ENCODE measurements around the gene GP1BA.

- TF ChIP-seq CTCF (IDR thresholded peaks at IDR 0.05; ENCODE audit: extremely low read depth in 1 of 2, insufficient read depth in 1 of 2, low read depth in 1 of 2, low read length in 2 of 2) = no peak
- no peak for TF ChIP-seq EZH2 (IDR thresholded peaks at IDR 0.05; ENCODE audit: borderline replicate concordance, low read depth, low read length, severe bottlenecking)
- TF ChIP-seq MAX (IDR thresholded peaks at IDR 0.05; ENCODE audit: insufficient read depth, insufficient read length) = no peak
- no peak for TF ChIP-seq POLR2A (IDR thresholded peaks at IDR 0.05; ENCODE audit: low read depth, low read length)
- no peak for TF ChIP-seq POLR2AphosphoS5 (IDR thresholded peaks at IDR 0.05; ENCODE audit: insufficient read depth, low read depth, low read length)
- no peak for TF ChIP-seq MYC (IDR thresholded peaks at IDR 0.05; ENCODE audit: low read depth, low read length)
- TF ChIP-seq GATA2 (IDR thresholded peaks at IDR 0.05; ENCODE audit: insufficient read depth, insufficient read length, low read depth, low read length) = no peak
These were observed 47.6 kb upstream of the GP1BA start for GRCh38 chr17:4884489-4884888.
